Transverse colon (tissue), 4 donors: ENCODE data around the gene EARS2. TPM values are rescaled to one million over a fixed set of nuclear protein-coding genes. Genes with fewer than 3 reads are reported as not detected.

Experiments
- DNase-seq: peaks from one replicate; pipeline ENCODE4 v3.0.0-alpha.2; 2019
- H3K27ac ChIP-seq, 4 donors: fragments of 200-600 bp; sonication (generic); 2 replicates each; pipeline ENCODE4 v1.5.1; 2016 to 2018; ENCODE audit warnings: inconsistent platforms in 4 of 4
- H3K27me3 ChIP-seq: fragments of 200-600 bp; sonication (generic); 2 replicates; pipeline ENCODE4 v1.5.1; 2017; ENCODE audit warnings: inconsistent platforms
- H3K36me3 ChIP-seq, 4 donors: fragments of 200-600 bp; sonication (generic); 2 replicates each; pipeline ENCODE4 v1.5.1; 2017 to 2019; ENCODE audit warnings: inconsistent platforms in 4 of 4
- H3K4me1 ChIP-seq, 4 donors: fragments of 200-600 bp; sonication (generic); 2 replicates each; pipeline ENCODE4 v1.5.1; 2017 to 2020; ENCODE audit warnings: inconsistent platforms in 4 of 4
- H3K4me3 ChIP-seq, 4 donors: fragments of 200-600 bp; sonication (generic); 1 replicate in 1 of 4; 2 replicates in 3 of 4; pipeline versions ENCODE4 v1.5.1 to v1.6.1; 2017 to 2019; ENCODE audit warnings: inconsistent platforms in 4 of 4
- H3K9me3 ChIP-seq, 2 donors: fragments of 200-600 bp; sonication (generic); 2 replicates each; pipeline ENCODE4 v1.5.1; 2017 to 2019; ENCODE audit warnings: inconsistent platforms in 2 of 2
- EP300 ChIP-seq: sonication (generic); formaldehyde crosslinking; IDR thresholded peaks from one replicate; pipeline ENCODE4 v1.6.1; 2017; ENCODE audit warnings: antibody characterized with exemption, low read depth
- POLR2A ChIP-seq: fragments of 450-650 bp; IDR thresholded peaks from one replicate; pipeline ENCODE4 v1.6.1; 2016; ENCODE audit warnings: antibody characterized with exemption, mild to moderate bottlenecking, moderate library complexity
- POLR2AphosphoS5 ChIP-seq, 3 donors: sonication (generic); formaldehyde crosslinking; IDR thresholded peaks; one replicate each; pipeline ENCODE4 v1.6.1; 2016; ENCODE audit warnings: antibody characterized with exemption in 3 of 3
- WGBS, 2 donors: methylation state at CpG; one replicate each; pipeline ENCODE4 v1.1.5; 2018; ENCODE audit warnings: low coverage in 1 of 2; 5-methylcytosine and 5-hydroxymethylcytosine counted together
- in situ Hi-C, 4 donors: fragments of 200-750 bp; cut with MboI; loops; one replicate each; pipeline versions ENCODE4 v1.15.0 to v1.15.1; 2017; ENCODE audit warnings: low sequenced_read_pairs in 3 of 4, low pct_ligation_motif_present in 1 of 4, low pct_unique_long_range_greater_than_20kb in 1 of 4
- intact Hi-C: fragments of 100-400 bp; cut with DNase I; formaldehyde crosslinking; loops from one replicate; pipeline ENCODE4 v1.15.1; 2023; ENCODE audit warnings: low total_unique reads
- total RNA-seq, 4 donors: library from RNA; depleted of rRNA; stranded (reverse); fragments of >200 nt; gene quantifications; one replicate each; pipeline ENCODE4 v1.1.0, GENCODE V29; 2016
- TF ChIP-seq, protein P1 (sequence below), 5 experiments: fragments of 200-600 bp in 3 of 5; fragments of 450-650 bp in 2 of 5; sonication (generic) in 3 of 5; IDR thresholded peaks; 1 replicate in 2 of 5; 2 replicates in 3 of 5; pipeline ENCODE4 v1.5.1; 2016 to 2017; ENCODE audit warnings: antibody characterized with exemption in 5 of 5, inconsistent platforms in 3 of 5, mild to moderate bottlenecking in 2 of 5, moderate library complexity in 1 of 5

Gene EARS2
- total RNA-seq, 4 donors from 2014 or later = 9.4 to 88.2 (median 14.3) TPM

DNA sequence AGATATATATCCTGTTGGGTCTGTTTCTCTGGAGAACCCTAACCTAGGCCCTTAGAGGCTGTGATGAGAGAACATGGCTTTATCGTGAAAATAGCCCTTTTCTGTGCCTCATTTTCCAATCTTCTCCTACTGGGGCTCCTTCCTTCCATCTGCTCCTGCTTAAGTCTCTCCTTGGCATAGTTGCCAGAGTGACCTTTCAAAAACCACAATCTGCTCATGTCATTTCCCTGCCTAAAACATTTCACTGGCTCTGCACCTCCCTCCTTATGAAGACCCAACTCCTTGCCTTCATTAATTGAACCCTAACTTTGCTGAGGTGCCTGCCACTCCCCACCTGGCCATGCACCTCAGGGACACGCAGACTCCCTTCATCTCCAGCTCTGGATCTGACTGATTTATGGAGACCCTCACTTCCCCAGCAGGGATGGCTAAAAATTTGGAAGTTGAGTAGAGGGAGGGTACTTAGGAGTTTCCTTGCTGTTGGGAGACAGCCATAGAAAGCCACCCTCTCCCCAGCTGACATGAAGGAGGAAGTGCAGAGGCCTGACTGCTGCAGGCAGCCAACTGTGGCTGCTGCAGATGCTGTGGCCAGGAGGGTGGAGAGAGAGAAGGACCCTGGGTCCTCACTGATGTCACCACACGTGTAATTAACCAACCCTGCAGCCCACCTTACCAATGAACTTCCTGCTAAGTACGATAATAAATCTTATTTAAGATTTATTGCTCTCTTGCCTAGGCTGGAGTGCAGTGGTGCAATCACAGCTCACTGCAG is 40.6 kb downstream of the EARS2 start:
- in situ Hi-C loops (no loop called here), intact Hi-C loops (no loop called here)
- Histone ChIP-seq H3K9me3 (no peaks in the 10 kb centered on the region), H3K4me3 (no peak overlapping the region), H3K36me3 (no peaks in the 10 kb centered on the region), H3K27me3 (no peaks in the 10 kb centered on the region), H3K27ac (no peak overlapping the region), H3K4me1 (peaks cover 0 to 4% (median 1%) of the 10 kb centered on the region in 4 donors)
- DNase-seq = no peak
- 71 to 92% methylated on average over 2 to 4 of the region's 4 CpGs for WGBS, 2 donors
- TF ChIP-seq, protein P1, sequence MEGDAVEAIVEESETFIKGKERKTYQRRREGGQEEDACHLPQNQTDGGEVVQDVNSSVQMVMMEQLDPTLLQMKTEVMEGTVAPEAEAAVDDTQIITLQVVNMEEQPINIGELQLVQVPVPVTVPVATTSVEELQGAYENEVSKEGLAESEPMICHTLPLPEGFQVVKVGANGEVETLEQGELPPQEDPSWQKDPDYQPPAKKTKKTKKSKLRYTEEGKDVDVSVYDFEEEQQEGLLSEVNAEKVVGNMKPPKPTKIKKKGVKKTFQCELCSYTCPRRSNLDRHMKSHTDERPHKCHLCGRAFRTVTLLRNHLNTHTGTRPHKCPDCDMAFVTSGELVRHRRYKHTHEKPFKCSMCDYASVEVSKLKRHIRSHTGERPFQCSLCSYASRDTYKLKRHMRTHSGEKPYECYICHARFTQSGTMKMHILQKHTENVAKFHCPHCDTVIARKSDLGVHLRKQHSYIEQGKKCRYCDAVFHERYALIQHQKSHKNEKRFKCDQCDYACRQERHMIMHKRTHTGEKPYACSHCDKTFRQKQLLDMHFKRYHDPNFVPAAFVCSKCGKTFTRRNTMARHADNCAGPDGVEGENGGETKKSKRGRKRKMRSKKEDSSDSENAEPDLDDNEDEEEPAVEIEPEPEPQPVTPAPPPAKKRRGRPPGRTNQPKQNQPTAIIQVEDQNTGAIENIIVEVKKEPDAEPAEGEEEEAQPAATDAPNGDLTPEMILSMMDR (IDR thresholded peaks at IDR 0.05) = no peak
- TF ChIP-seq EP300 (no peak), POLR2A (no peak), POLR2AphosphoS5 (IDR thresholded peaks at IDR 0.05) (no peak)

DNA sequence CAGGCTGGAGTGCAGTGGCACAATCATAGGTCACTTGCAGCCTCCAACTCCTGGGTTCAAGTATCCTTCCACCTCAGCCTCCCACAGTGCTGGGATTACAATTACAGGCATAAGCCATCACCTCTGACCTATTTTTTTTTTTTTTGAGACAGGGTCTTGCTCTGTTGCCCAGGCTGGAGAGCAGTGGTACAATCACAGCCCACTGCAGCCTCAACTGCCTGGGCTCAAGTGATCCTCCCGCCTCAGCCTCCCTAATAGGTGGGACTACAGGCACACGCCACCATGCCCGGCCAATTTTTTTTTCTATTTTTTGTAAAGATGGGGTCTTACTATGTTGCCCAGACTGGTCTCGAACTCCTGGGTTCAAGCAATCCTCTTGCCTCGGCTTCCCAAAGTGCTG is 41.3 kb downstream of the EARS2 start:
- Histone ChIP-seq H3K27ac (no peak overlapping the region), H3K4me1 (peaks cover 0 to 4% (median 1%) of the 10 kb centered on the region in 4 donors), H3K27me3 (no peaks in the 10 kb centered on the region), H3K9me3 (no peaks in the 10 kb centered on the region), H3K4me3 (no peak overlapping the region), H3K36me3 (no peaks in the 10 kb centered on the region)
- TF ChIP-seq POLR2AphosphoS5 (IDR thresholded peaks at IDR 0.05) (no peak), EP300 (no peak), POLR2A (no peak)
- TF ChIP-seq, protein P1 (IDR thresholded peaks at IDR 0.05) = no peak
- DNase-seq = no peak
- intact Hi-C loops = no loop called here
- in situ Hi-C loops = no loop called here
- WGBS, 2 donors = 96 to 100% methylated on average over 5 of the region's 5 CpGs

DNA sequence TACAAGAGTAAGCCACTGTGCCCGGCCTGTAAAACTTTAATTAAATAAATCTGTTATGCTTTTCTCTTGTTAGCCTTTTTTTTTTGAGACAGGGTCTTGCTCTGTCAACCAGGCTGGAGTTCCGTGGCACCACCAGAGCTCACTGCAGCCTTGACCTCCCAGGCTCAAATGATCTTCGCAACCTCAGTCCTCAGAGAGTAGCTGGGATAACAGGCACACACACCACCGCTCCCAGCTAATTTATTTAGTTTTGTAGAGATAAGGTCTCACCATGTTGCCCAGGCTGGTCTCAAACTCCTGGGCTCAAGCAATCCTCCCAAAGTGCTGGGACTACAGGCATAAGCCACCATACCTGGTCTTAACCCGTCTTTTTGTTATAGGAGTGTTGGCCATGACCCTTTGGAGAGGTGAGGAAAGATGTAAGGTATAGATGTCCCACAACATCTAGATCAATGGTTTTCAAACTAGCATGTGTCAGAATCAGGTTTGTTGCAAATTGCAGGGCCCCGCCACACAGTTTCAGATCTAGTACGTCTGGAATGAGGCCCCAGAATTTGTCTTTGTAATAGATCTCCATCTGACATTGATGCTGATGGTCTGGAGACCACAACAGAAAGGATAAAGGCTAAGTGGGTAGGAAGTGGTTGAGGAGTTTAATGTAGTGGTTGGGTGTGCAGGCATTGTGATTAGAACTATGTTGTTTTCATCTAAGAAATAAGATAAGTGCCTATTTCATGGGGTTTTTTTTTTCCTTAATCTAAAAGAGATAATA is 42.6 kb downstream of the EARS2 start:
- intact Hi-C loops = no loop called here
- in situ Hi-C loops = no loop called here
- Histone ChIP-seq H3K4me1 (peaks cover 0 to 4% (median 1%) of the 10 kb centered on the region in 4 donors), H3K27me3 (no peaks in the 10 kb centered on the region), H3K27ac (no peak overlapping the region), H3K9me3 (no peaks in the 10 kb centered on the region), H3K36me3 (no peaks in the 10 kb centered on the region), H3K4me3 (no peak overlapping the region)
- 74 to 88% methylated on average over 5 to 7 of the region's 7 CpGs for WGBS, 2 donors
- TF ChIP-seq POLR2A (no peak), POLR2AphosphoS5 (IDR thresholded peaks at IDR 0.05) (no peak), EP300 (no peak)
- TF ChIP-seq, protein P1 (IDR thresholded peaks at IDR 0.05) = no peak
- no peak for DNase-seq

DNA sequence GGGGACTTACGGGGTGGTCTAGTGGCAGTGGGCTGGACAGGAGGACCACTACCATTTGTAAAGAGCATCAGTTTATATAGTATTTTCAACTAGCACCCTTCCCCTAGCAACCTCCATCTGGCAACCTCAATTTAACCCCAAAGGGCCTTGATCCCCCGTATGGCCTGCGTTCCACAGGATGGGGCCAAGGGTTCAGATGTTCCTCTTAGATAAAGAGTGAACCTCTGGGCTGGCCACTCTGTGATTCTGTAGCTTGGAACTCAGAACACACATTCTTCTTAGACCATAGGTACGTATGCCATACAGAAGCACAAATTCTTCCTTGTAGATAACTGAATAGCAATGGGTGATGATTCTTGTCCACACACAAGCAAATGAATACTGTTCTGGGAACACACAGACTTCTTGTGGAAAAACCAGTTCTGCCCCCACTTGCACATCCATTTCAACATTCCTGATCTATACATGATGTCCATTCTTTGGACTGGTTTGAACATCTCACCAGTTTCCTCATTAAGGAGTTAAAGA is 44.9 kb downstream of the EARS2 start:
- no peaks in the 10 kb centered on the region for H3K27me3 ChIP-seq
- TF ChIP-seq, protein P1 (IDR thresholded peaks at IDR 0.05) = no peak
- intact Hi-C loops (no loop called here), in situ Hi-C loops (no loop called here)
- H3K4me3 ChIP-seq = no peak overlapping the region
- peaks cover 0 to 24% (median 10%) of the 10 kb centered on the region in 4 donors for H3K4me1 ChIP-seq
- 95 to 100% methylated on average over 1 to 4 of the region's 4 CpGs for WGBS, 2 donors
- H3K27ac ChIP-seq = no peak overlapping the region
- H3K36me3 ChIP-seq = no peaks in the 10 kb centered on the region
- H3K9me3 ChIP-seq = no peaks in the 10 kb centered on the region
- no peak for DNase-seq
